Panc1 (cell line): ENCODE results near the gene LRRTM3. TPM values are rescaled to one million over a fixed set of nuclear protein-coding genes. Genes with fewer than 3 reads are reported as not detected.

ENCODE experiments used
- ATAC-seq: fragments of 200-7000 bp; cut with Tn5 transposase; 2 replicates; pipeline ENCODE4 v1.9.1; 2020; ENCODE audit warnings: mild to moderate bottlenecking, moderate library complexity
- BruUV-seq: library from RNA; stranded (reverse); fragments of 400-500 nt; replicated peaks from 2 replicates; lab custom pipeline; 2021; lab: Mats Ljungman, UMichigan
- CTCF ChIA-PET: fragments of 300-600 bp; sonication (Branson Sonifier 250); formaldehyde crosslinking; loops from one replicate; lab custom pipeline; 2022; ENCODE audit warnings: antibody characterized with exemption; lab: Charles Lee
- POLR2A ChIA-PET: fragments of 300-600 bp; sonication (Branson Sonifier 250); formaldehyde crosslinking; loops from one replicate; lab custom pipeline; 2022; ENCODE audit warnings: antibody characterized with exemption; lab: Charles Lee
- DNase-seq: peaks from one replicate; pipeline ENCODE4 v3.0.0-alpha.2; 2010; ENCODE audit warnings: low read depth, low spot score
- H3K27ac ChIP-seq: 2 replicates; pipeline ENCODE4 v1.5.1; 2011; ENCODE audit warnings: mild to moderate bottlenecking, low read length, inconsistent platforms
- H3K27me3 ChIP-seq: fragments of 200-500 bp; sonication (Bioruptor generic); 2 replicates; pipeline ENCODE4 v1.6.0; 2014; ENCODE audit warnings: low read length, inconsistent platforms; ENCODE audit not compliant: control insufficient read depth, insufficient read depth
- H3K36me3 ChIP-seq: fragments of 200-500 bp; sonication (Bioruptor generic); 2 replicates; pipeline ENCODE4 v1.5.1; 2014; ENCODE audit warnings: inconsistent platforms, mild to moderate bottlenecking, low read length, moderate library complexity; ENCODE audit not compliant: control insufficient read depth, insufficient read depth
- H3K4me1 ChIP-seq: 2 replicates; pipeline ENCODE4 v1.5.1; 2011; ENCODE audit warnings: inconsistent platforms, mild to moderate bottlenecking, low read length, moderate library complexity; ENCODE audit not compliant: control insufficient read depth, insufficient read depth
- H3K4me3 ChIP-seq, 2 experiments: 2 replicates each; pipeline ENCODE4 v1.5.1; 2011 to 2012; ENCODE audit warnings: low read depth in 2 of 2, low read length in 2 of 2, mild to moderate bottlenecking in 2 of 2, inconsistent platforms in 1 of 2, moderate library complexity in 1 of 2
- H3K9me3 ChIP-seq: fragments of 200-500 bp; sonication (Bioruptor generic); 2 replicates; pipeline ENCODE4 v1.5.1; 2014; ENCODE audit warnings: low read depth, mild to moderate bottlenecking, inconsistent platforms, low read length, moderate library complexity; ENCODE audit not compliant: control insufficient read depth, insufficient read depth
- CTCF ChIP-seq: fragments of 450-650 bp; IDR thresholded peaks from 2 replicates; pipeline ENCODE4 v1.5.1; 2017; ENCODE audit warnings: mild to moderate bottlenecking
- POLR2AphosphoS5 ChIP-seq: IDR thresholded peaks from 2 replicates; pipeline ENCODE4 v1.6.1; 2012; ENCODE audit warnings: mild to moderate bottlenecking, low read depth, low read length, moderate library complexity
- REST ChIP-seq, 2 experiments: IDR thresholded peaks; 2 replicates each; pipeline ENCODE4 v1.6.1; 2011 to 2012; ENCODE audit warnings: low read depth in 2 of 2, control low read depth in 1 of 2, low read length in 1 of 2, mild to moderate bottlenecking in 1 of 2, moderate library complexity in 1 of 2; ENCODE audit not compliant: insufficient read depth in 1 of 2
- SIN3A ChIP-seq: IDR thresholded peaks from 2 replicates; pipeline ENCODE4 v1.6.1; 2012; ENCODE audit warnings: low read depth, mild to moderate bottlenecking, low read length, moderate library complexity, borderline replicate concordance; ENCODE audit not compliant: insufficient read depth
- TCF7L2 ChIP-seq: IDR thresholded peaks from 2 replicates; pipeline ENCODE4 v1.6.1; 2011; ENCODE audit warnings: mild to moderate bottlenecking, low read depth, low read length, inconsistent platforms
- in situ Hi-C: cut with HindIII; loops from 2 replicates; pipeline ENCODE4 v1.10.0; 2016; ENCODE audit warnings: low sequenced_read_pairs, low pct_unique_long_range_greater_than_20kb
- intact Hi-C: fragments of 100-400 bp; cut with micrococcal nuclease; formaldehyde crosslinking; loops from one replicate; pipeline ENCODE4 v1.10.0; 2022; ENCODE audit not compliant: unreplicated experiment
- total RNA-seq: library from RNA; stranded (reverse); gene quantifications from one replicate; pipeline ENCODE4 v1.2.1, GENCODE V29; 2021; ENCODE audit not compliant: unreplicated experiment

LRRTM3 gene
- total RNA-seq, 1 experiment from 2014 or later, result 0.10 TPM

- no peak for TF ChIP-seq CTCF
- no peak for TF ChIP-seq SIN3A
- TF ChIP-seq REST (IDR thresholded peaks at IDR 0.05; ENCODE audit: insufficient read depth in 1 of 2, low read depth in 2 of 2, low read length in 1 of 2), result no peak
- TF ChIP-seq POLR2AphosphoS5, result no peak
- POLR2A ChIA-PET, result no interaction called here
- no peak for ATAC-seq
- H3K4me3 ChIP-seq, result no peak overlapping the region
- no peaks in the 10 kb centered on the region for H3K27me3 ChIP-seq
- no TSS peak for BruUV-seq
- no peaks in the 10 kb centered on the region for H3K36me3 ChIP-seq
- no peak overlapping the region for H3K27ac ChIP-seq
- intact Hi-C loops (no loop called here), in situ Hi-C loops (no loop called here)
- no peaks in the 10 kb centered on the region for H3K4me1 ChIP-seq
- no peak for DNase-seq
- CTCF ChIA-PET, result no interaction called here
- no peaks in the 10 kb centered on the region for H3K9me3 ChIP-seq
Measured at GRCh38 chr10:67087135-67087425, 161.2 kb downstream of the LRRTM3 start.

GRCh38 chr10:67088036-67088435, 162.2 kb downstream of the LRRTM3 start:
- no TSS peak for BruUV-seq

More at GRCh38 chr10:67088036-67088435, 162.2 kb downstream of the LRRTM3 start:
- in situ Hi-C loops, result no loop called here
- intact Hi-C loops, result no loop called here
- Histone ChIP-seq H3K4me1 (no peaks in the 10 kb centered on the region), H3K4me3 (no peak overlapping the region), H3K9me3 (no peaks in the 10 kb centered on the region), H3K27ac (no peak overlapping the region), H3K27me3 (no peaks in the 10 kb centered on the region), H3K36me3 (no peaks in the 10 kb centered on the region)
- no peak for DNase-seq
- ATAC-seq, result no peak
- ChIA-PET CTCF (no interaction called here), POLR2A (no interaction called here)
- no peak for TF ChIP-seq POLR2AphosphoS5
- no peak for TF ChIP-seq CTCF
- TF ChIP-seq REST (IDR thresholded peaks at IDR 0.05; ENCODE audit: insufficient read depth in 1 of 2, low read depth in 2 of 2, low read length in 1 of 2), result no peak
- no peak for TF ChIP-seq TCF7L2
- no peak for TF ChIP-seq SIN3A
